ENCODE measurements around the gene ZNF644.

GRCh38 chr1:91014475-91014874, 7.4 kb downstream of the ZNF644 start:
- TF ChIP-seq POLR2A (IDR thresholded peaks at IDR 0.05) = no peak
- TF ChIP-seq, protein P1, sequence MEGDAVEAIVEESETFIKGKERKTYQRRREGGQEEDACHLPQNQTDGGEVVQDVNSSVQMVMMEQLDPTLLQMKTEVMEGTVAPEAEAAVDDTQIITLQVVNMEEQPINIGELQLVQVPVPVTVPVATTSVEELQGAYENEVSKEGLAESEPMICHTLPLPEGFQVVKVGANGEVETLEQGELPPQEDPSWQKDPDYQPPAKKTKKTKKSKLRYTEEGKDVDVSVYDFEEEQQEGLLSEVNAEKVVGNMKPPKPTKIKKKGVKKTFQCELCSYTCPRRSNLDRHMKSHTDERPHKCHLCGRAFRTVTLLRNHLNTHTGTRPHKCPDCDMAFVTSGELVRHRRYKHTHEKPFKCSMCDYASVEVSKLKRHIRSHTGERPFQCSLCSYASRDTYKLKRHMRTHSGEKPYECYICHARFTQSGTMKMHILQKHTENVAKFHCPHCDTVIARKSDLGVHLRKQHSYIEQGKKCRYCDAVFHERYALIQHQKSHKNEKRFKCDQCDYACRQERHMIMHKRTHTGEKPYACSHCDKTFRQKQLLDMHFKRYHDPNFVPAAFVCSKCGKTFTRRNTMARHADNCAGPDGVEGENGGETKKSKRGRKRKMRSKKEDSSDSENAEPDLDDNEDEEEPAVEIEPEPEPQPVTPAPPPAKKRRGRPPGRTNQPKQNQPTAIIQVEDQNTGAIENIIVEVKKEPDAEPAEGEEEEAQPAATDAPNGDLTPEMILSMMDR (IDR thresholded peaks at IDR 0.05) = no peak
- no peak for TF ChIP-seq POLR2AphosphoS5 (IDR thresholded peaks at IDR 0.05)

Measured in upper lobe of left lung (tissue), 4 donors.